GM21423 (cell line): ENCODE data around the gene PRICKLE2.

Source experiments
- ATAC-seq: cut with Tn5 transposase; IDR thresholded peaks from one replicate; pipeline ENCODE4 v1.9.1; 2021; ENCODE audit warnings: mild to moderate bottlenecking, moderate library complexity; ENCODE audit not compliant: unreplicated experiment

The PRICKLE2 gene

GRCh38 chr3:64163019-64163754 lies 62.1 kb downstream of the PRICKLE2 start:
- ATAC-seq = no peak

DNA sequence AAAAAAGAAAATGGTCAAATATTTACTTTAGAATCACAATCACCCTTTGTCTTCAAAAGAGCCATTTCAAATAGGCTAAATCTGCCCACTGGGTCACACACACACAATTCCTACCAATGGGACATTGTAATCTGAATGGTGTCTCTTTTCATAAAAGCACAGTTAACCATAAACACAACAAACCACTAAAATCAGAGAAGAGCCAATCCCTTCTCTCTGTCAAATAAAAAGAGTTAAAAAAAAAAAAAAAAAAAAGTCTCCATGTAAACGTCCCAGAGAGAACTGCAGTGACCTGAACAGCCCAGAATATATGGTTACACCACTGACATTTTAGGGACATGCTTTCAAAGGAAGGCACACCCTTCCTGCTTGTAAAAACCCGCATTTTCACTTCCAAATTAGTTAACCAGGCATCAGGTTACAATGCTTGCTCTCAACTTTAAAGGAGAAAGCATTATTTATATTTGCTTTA lies 63.7 kb downstream of the PRICKLE2 start:
- ATAC-seq = no peak

- ATAC-seq = no peak
Measured at GRCh38 chr3:64160000-64160695, 65.1 kb downstream of the PRICKLE2 start.

GRCh38 chr3:64158334-64158733 lies 66.9 kb downstream of the PRICKLE2 start:
- ATAC-seq = no peak

DNA sequence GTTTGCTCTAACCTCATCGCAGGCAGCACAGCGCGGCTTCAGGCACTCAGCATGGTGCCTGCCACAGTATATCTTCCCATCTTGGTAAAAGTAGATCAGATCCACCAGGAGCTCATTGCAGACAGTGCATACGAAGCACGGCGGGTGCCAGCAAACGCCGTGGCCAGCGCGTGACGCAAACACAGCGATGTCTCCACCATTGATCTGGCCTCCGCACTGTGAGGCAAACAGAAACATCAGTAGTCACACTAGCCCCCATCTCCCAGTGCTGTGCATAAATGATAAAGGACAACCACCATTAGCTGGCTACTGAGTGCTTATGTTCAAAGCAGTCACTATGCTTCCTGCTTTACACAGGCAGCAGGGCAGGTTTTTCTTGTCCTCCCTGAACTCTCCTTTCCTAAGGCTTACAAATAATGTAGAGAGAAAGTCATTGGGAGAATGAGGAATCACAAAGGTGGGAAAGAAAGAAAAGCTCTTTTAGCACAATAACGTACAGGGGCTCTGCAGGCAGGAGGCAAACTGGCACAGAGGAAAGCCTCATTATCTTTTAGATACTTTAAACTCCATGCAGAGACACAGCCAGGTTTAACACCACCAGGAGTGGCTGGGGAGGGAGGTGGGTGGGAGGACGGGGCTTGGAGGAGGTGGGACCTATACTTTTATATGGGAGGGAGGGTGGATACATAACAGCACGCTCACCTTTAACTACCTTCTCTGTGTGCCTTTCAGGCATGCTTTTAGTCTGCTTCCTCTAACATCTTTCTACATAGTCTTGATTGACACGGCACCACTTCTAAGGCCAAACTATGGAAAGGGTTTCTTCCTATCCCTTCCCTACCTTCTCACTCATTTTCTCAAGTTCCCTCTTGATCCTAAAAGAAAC lies 67.9 kb downstream of the PRICKLE2 start:
- no peak for ATAC-seq

DNA sequence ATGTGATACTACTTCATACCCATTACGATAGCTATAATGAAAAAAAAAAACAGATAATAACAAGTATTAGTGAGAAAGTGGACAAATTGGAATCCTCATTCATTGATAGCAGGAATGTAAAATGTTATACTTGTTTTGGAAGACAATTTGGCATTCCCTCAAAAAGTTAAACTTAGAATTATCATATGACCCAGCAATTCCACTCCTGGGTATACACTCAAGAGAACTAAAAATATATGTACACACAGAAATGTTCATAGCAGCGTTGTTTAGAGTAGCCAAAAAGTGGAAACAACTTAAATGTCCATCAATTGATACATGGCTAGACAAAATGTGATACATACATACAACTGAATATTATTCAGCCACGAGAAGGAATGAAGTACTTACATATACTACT lies 69.9 kb downstream of the PRICKLE2 start:
- ATAC-seq = no peak

GRCh38 chr3:64152676-64153466 lies 72.4 kb downstream of the PRICKLE2 start:
- no peak for ATAC-seq

DNA sequence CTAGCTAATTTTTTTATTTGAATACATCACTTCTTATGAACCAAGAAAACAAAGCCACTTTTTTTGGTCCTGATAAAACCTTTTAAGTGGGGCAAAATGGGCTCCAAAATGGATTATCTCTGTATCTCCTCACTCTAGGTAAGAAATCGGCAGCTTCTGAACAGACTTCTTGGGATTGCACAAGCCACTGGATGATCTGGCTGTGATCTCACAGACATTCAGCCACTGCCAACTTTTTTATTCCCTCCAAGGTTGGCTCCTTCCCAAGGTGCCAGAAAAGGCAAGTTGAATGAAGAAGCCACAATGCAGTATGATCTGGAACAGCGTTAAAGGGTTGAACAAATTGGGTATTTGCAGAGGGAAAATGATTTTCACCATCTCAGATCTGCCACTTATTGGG lies 73.2 kb downstream of the PRICKLE2 start:
- ATAC-seq = no peak

DNA sequence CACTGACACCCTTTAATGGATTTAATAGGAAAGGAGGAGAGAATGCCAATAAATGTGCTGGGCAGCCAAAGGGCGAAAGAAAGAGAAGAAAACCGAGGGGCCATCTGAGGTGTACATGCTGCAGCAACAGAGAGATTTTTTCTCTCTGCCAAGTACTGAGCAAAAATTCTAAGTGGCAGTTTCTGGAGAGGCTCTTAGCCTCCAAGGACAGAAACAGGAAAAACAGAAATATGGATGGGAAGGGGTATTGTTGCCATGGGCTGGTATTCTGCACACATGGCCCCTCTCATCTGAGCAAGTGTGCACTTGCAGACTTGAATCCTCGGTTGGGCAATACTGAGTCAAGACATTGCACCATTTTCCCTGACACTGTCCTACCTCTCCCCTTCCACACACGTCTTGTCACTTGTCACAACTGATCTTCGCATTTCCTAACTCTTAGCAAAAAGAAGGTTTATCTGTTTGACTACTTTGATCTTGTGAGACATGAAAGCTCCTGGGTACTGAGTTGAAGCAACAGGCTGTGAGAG lies 73.9 kb downstream of the PRICKLE2 start:
- ATAC-seq = no peak

GRCh38 chr3:64150623-64151207 lies 74.6 kb downstream of the PRICKLE2 start:
- no peak for ATAC-seq

- ATAC-seq = no peak
Measured at GRCh38 chr3:64149886-64150285, 75.4 kb downstream of the PRICKLE2 start.

- no peak for ATAC-seq
Measured at GRCh38 chr3:64148955-64149653, 76.2 kb downstream of the PRICKLE2 start.

GRCh38 chr3:64147211-64147610 lies 78.1 kb downstream of the PRICKLE2 start:
- no peak for ATAC-seq

- ATAC-seq = no peak
Measured at GRCh38 chr3:64145438-64145837, 79.8 kb downstream of the PRICKLE2 start.

- no peak for ATAC-seq
Measured at GRCh38 chr3:64144241-64144900, 80.9 kb downstream of the PRICKLE2 start.

GRCh38 chr3:64143409-64144130 lies 81.7 kb downstream of the PRICKLE2 start:
- no peak for ATAC-seq

DNA sequence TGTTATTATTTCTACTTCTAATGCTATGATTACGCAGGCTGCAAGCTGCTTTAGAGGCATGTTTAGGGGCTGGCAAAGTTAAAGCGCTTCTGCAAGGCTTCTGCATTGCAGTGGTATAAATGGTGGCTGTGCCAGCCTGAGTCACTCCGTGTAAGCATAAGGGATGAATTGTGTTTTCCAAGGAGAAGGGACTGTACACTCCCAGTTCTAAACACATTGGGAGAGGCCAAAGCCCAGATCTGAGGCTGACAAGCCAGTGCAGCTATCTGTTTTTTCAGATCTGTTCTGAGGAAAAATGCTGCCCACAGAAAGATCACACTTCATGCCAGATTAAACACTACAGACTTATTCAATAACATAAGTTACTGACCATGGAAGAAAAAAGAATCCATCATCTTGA lies 83.8 kb downstream of the PRICKLE2 start:
- no peak for ATAC-seq

GRCh38 chr3:64140651-64141050 lies 84.6 kb downstream of the PRICKLE2 start:
- no peak for ATAC-seq
